Measurements from ENCODE around the gene CYB5R4. TPM values are rescaled to one million over a fixed set of nuclear protein-coding genes. Genes with fewer than 3 reads are reported as not detected.
A peak's percentile ranks its signal among the peaks of the same experiment; 100 is the strongest.

The CYB5R4 gene
- total RNA-seq, 1 experiment from 2014 or later: 16.5 TPM

GRCh38 chr6:83854766-83855165 is 4.7 kb upstream of the CYB5R4 start:
- DNase-seq (ENCODE audit: low read depth, low spot score): no peak
- in situ Hi-C loops (cut with HindIII; ENCODE audit: low pct_unique_long_range_greater_than_20kb, low sequenced_read_pairs): no loop called here

DNA sequence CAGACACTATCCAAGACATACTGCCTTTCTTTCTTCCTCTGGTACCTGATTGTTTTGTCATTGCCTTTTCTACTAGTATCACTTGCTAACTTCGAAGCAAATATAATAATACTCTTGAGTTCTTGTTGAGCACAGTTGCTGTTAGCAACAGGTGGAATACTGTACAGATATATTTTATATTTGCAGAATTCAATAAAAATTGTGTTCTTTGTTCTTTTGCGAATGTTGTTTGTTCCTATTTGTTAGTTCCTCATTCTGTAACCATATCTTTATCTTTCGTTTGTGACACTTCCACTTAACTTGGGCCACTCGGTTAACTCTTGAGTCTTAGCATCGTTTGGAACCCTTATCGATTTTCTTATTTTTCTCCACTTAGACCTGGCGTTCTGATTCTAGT is 868 bp downstream of the CYB5R4 start:
- no peak for DNase-seq (ENCODE audit: low read depth, low spot score)
- in situ Hi-C loops (cut with HindIII; ENCODE audit: low pct_unique_long_range_greater_than_20kb, low sequenced_read_pairs): no loop called here

GRCh38 chr6:83860782-83861495 is 1.4 kb downstream of the CYB5R4 start:
- no peak for DNase-seq (ENCODE audit: low read depth, low spot score)
- in situ Hi-C loops (cut with HindIII; ENCODE audit: low pct_unique_long_range_greater_than_20kb, low sequenced_read_pairs): no loop called here

- in situ Hi-C loops (cut with HindIII; ENCODE audit: low pct_unique_long_range_greater_than_20kb, low sequenced_read_pairs): no loop called here
- DNase-seq (ENCODE audit: low read depth, low spot score): no peak
Measured at GRCh38 chr6:83862776-83863471, 3.4 kb downstream of the CYB5R4 start.

- in situ Hi-C loops (cut with HindIII; ENCODE audit: low pct_unique_long_range_greater_than_20kb, low sequenced_read_pairs): no loop called here
- no peak for DNase-seq (ENCODE audit: low read depth, low spot score)
Measured at GRCh38 chr6:83867043-83867442, 7.6 kb downstream of the CYB5R4 start.

DNA sequence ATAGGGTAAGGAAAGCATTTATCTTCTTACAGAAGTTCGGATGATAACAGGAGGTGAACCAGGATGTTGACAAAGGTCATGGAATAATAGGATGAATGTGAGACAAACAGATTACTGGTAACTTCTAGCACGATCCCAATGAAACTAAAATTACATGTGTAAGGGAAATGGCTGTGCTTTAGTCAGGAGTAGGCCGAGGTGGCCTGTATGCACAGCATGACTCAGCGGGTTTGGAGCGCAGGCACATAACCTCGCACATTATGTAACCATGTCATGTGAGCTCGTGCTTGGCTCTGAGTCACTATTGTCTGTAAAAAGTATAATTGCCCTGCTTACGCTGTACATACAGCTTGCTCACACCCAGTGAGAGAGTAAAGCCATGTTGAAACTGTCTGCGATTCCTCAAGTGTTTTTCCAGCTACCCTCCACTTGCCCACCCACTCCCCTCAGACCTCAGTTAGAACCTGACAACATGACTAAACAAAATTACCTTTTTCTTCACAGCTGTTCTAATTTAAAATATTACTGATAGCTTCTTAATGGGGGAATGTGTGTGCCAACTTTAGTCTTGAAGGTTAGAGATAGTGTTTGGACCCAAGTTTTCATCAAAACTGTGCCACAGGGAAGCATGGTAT is 8.2 kb downstream of the CYB5R4 start:
- in situ Hi-C loops (cut with HindIII; ENCODE audit: low pct_unique_long_range_greater_than_20kb, low sequenced_read_pairs): no loop called here
- peak; percentile 23 for DNase-seq (ENCODE audit: low read depth, low spot score)

DNA sequence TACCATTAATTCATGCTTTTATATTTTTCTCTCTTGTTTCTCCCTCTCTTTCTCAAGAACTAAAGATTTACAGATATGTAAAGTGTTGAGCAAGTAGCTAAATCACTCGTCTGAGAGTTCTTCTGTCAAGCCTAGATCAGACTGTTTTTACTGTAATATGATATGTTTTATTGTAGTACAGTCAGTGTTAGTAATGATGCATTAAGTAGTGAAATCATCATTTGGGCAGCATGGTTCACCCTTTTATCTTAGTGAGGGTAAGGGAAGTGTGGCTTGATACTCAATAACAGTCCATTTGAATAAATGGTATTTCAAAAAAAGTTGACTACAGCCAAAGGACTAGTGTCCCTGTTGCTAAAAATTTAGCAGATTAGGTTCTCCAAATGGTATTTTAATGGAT is 9.2 kb downstream of the CYB5R4 start:
- in situ Hi-C loops (cut with HindIII; ENCODE audit: low pct_unique_long_range_greater_than_20kb, low sequenced_read_pairs): no loop called here

DNA sequence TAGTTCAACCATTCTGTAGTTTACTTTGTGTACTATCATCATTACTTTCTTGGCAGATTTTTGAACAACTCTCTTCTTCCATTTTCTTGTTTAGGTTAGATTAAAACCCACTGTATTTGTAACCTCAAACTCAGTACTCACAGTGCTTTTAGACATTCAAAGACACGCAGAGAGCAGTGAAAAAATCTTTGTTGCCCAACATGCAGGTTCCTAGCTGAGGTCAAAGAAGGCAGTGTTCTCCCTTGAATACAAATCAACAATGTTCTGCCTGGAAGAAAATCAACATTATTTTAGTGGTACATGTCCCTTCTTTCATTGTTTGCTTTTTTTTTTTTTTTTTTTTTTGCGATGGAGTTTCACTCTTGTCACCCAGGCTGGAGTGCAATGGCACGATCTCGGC is 11.2 kb downstream of the CYB5R4 start:
- in situ Hi-C loops (cut with HindIII; ENCODE audit: low pct_unique_long_range_greater_than_20kb, low sequenced_read_pairs): no loop called here
- DNase-seq (ENCODE audit: low read depth, low spot score): peak; percentile 6

More for the DNA sequence above, 9.2 kb downstream of the CYB5R4 start:
- DNase-seq (ENCODE audit: low read depth, low spot score): no peak

DNA sequence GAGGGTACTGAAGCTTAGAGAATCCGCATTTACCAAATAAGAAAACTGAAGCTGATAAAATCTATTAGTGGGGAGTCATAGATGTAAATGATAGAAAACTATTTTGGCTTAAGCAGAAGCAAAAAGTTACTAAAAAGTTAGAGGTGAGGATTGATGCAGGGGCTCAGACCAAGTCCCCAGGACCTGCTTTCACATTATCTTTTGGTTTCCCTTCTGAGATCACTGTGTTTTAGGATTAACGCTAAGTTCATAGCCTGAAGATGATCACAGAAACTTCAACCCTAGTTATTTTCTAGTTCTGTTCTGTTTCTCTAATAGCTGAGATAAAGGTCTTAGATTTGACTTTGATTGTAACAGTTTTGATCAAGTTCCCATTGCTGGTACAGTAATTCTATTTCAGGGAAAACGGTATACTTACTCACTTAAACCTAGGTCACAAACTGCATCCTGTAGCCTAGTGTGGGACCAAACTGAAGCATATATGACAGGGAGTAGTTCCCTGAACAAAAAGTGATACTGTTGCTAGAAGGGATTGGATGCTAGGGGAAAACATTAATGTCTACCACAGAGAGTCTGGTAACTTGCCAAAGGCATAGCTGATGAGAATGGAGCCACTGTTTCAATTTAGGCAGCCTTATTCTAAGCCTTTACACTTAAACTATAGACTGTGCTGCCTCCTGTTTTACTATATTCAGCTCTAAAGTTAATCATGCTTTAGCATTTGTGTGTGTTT is 13.1 kb downstream of the CYB5R4 start:
- in situ Hi-C loops (cut with HindIII; ENCODE audit: low pct_unique_long_range_greater_than_20kb, low sequenced_read_pairs): no loop called here
- DNase-seq (ENCODE audit: low read depth, low spot score): peak; percentile 73

- no peak for DNase-seq (ENCODE audit: low read depth, low spot score)
- in situ Hi-C loops (cut with HindIII; ENCODE audit: low pct_unique_long_range_greater_than_20kb, low sequenced_read_pairs): no loop called here
Measured at GRCh38 chr6:83873869-83874268, 14.4 kb downstream of the CYB5R4 start.

DNA sequence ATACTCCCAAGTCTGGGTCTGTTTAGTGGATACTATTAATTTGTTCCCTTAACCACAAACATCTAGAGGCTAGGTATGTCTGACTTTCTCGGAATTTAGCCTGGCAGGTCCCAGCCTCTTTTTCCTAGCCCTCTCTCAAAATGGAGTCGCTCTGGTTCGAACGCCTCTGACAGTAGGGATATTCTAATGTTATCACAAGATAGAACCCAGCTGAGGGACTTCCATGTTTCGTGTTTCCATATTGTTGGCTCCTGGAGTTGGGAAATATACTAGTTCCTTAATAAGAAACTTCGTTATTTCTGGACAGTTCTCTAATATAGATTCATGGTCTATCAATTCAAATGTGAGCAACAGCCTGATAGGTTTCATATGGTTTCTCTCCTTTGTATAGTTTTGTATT is 16.4 kb downstream of the CYB5R4 start:
- in situ Hi-C loops (cut with HindIII; ENCODE audit: low pct_unique_long_range_greater_than_20kb, low sequenced_read_pairs): no loop called here
- no peak for DNase-seq (ENCODE audit: low read depth, low spot score)

GRCh38 chr6:83878902-83879644 is 19.6 kb downstream of the CYB5R4 start:
- no peak for DNase-seq (ENCODE audit: low read depth, low spot score)
- in situ Hi-C loops (cut with HindIII; ENCODE audit: low pct_unique_long_range_greater_than_20kb, low sequenced_read_pairs): no loop called here

GRCh38 chr6:83879746-83880145 is 20.3 kb downstream of the CYB5R4 start:
- in situ Hi-C loops (cut with HindIII; ENCODE audit: low pct_unique_long_range_greater_than_20kb, low sequenced_read_pairs): no loop called here
- no peak for DNase-seq (ENCODE audit: low read depth, low spot score)

DNA sequence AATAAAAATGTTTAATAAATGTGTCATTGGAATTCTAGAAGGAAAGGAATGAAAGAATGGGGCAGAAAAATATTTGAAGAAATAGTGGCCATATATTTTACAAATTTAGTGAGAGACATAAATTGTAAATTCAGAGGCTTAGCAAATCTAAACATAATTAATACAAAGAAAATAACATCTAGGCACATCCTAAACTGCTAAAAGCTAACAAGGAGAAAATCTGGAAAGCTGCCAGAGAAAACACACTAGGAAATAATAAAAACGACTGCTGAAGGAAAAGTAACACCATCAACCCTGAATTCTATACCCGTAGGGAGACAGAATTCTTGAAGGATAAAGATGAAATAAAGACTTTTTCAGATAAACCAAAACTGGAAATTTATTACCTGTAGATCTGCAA is 23.8 kb downstream of the CYB5R4 start:
- in situ Hi-C loops (cut with HindIII; ENCODE audit: low pct_unique_long_range_greater_than_20kb, low sequenced_read_pairs): no loop called here
- DNase-seq (ENCODE audit: low read depth, low spot score): no peak

- DNase-seq (ENCODE audit: low read depth, low spot score): peak; percentile 66
- in situ Hi-C loops (cut with HindIII; ENCODE audit: low pct_unique_long_range_greater_than_20kb, low sequenced_read_pairs): no loop called here
Measured at GRCh38 chr6:83884523-83884922, 25.0 kb downstream of the CYB5R4 start.

DNA sequence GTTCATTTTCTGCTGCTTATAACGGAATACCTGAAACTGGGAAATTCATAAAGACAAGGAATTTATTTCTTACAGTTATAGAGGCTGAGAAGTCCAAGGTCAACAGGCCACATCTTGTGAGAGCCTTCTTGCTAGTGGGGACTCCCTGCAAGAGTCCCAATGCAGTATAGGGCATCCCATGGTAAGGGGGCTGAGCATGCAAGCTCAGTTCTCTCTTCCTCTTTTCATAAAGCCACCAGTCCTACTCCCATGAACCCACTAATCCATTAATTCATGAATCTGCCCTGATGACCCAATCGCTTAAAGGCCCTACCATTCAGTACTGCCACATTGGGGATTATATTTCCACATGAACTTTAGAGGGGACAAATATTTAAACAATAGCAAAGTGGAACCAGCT is 26.5 kb downstream of the CYB5R4 start:
- in situ Hi-C loops (cut with HindIII; ENCODE audit: low pct_unique_long_range_greater_than_20kb, low sequenced_read_pairs): no loop called here
- no peak for DNase-seq (ENCODE audit: low read depth, low spot score)

DNA sequence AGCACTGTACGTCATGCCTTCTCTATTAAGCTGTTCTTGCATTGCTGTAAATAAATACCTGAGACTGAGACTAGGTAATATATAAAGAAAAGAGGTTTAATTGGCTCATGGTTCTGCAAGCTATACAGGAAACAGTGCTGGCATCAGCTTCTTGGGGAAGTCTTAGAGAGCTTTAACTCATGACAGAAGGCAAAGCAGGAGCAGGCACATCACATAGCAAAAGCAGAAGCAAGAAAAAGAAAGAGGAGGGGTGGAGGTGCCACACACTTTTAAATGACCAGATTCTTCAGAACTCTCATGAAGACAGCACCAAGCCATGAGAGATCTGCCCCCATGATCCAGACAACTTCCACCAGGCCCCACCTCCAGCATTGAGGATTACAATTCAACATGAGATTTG is 30.1 kb downstream of the CYB5R4 start:
- no peak for DNase-seq (ENCODE audit: low read depth, low spot score)
- in situ Hi-C loops (cut with HindIII; ENCODE audit: low pct_unique_long_range_greater_than_20kb, low sequenced_read_pairs): no loop called here

- in situ Hi-C loops (cut with HindIII; ENCODE audit: low pct_unique_long_range_greater_than_20kb, low sequenced_read_pairs): no loop called here
- DNase-seq (ENCODE audit: low read depth, low spot score): no peak
Measured at GRCh38 chr6:83890520-83890919, 31.0 kb downstream of the CYB5R4 start.

All from SK-MEL-5 (cell line).